ENCODE measurements around the gene KRTAP10-9. TPM values are rescaled to one million over a fixed set of nuclear protein-coding genes. Genes with fewer than 3 reads are reported as not detected.

KRTAP10-9 gene
- total and polyA plus RNA-seq, 7 experiments from 2014 or later: not detected

- Mint-ChIP-seq H3K4me1 (peaks cover 0 to 6% (median 0%) of the 10 kb centered on the region in 7 donors), H3K27me3 (peaks cover 0 to 35% (median 3%) of the 10 kb centered on the region in 5 donors), H3K27ac (no peak overlapping the region), H3K4me3 (no peak overlapping the region), H3K9me3 (peaks cover 9 to 65% (median 41%) of the 10 kb centered on the region in 11 donors), H3K36me3 (peaks cover 0 to 27% (median 20%) of the 10 kb centered on the region in 5 donors)
- Histone ChIP-seq H3K9me3 (ENCODE audit: control insufficient read depth in 2 of 3, low read length in 3 of 3) (peaks cover 0 to 21% (median 0%) of the 10 kb centered on the region in 3 experiments), H3K4me3 (ENCODE audit: low read length) (no peak overlapping the region), H3K4me1 (ENCODE audit: control insufficient read depth in 2 of 2, insufficient read depth in 2 of 2, low read length in 2 of 2) (no peaks in the 10 kb centered on the region), H3K27me3 (ENCODE audit: control insufficient read depth in 2 of 2, insufficient read depth in 2 of 2, low read length in 2 of 2) (no peaks in the 10 kb centered on the region), H3K27ac (ENCODE audit: low read depth, low read length) (no peak overlapping the region), H3K36me3 (ENCODE audit: control insufficient read depth in 2 of 3, insufficient read depth in 3 of 3, low read length in 3 of 3) (no peaks in the 10 kb centered on the region)
- no peak for ATAC-seq
- CTCF ChIA-PET: no interaction called here
- intact Hi-C loops (cut with micrococcal nuclease): loop anchor here in 1 of 2 donors (5.0 kb wide), 1 partner anchor 39 kb away; no protein-coding TSS in a partner anchor
- POLR2A ChIA-PET: no interaction called here
- DNase-seq: no peak
These were observed 43.9 kb downstream of the KRTAP10-9 start for GRCh38 chr21:44670642-44671432.

GRCh38 chr21:44671911-44672310 is 45.0 kb downstream of the KRTAP10-9 start:
- CTCF ChIA-PET: no interaction called here
- Mint-ChIP-seq H3K36me3 (peaks cover 0 to 33% (median 20%) of the 10 kb centered on the region in 5 donors), H3K27me3 (peaks cover 0 to 37% (median 3%) of the 10 kb centered on the region in 5 donors), H3K4me1 (peaks cover 0 to 5% (median 0%) of the 10 kb centered on the region in 7 donors), H3K4me3 (no peak overlapping the region), H3K27ac (no peak overlapping the region), H3K9me3 (peaks cover 9 to 72% (median 41%) of the 10 kb centered on the region in 11 donors)
- Histone ChIP-seq H3K27ac (ENCODE audit: low read depth, low read length) (no peak overlapping the region), H3K9me3 (ENCODE audit: control insufficient read depth in 2 of 3, low read length in 3 of 3) (peaks cover 0 to 21% (median 0%) of the 10 kb centered on the region in 3 experiments), H3K36me3 (ENCODE audit: control insufficient read depth in 2 of 3, insufficient read depth in 3 of 3, low read length in 3 of 3) (no peaks in the 10 kb centered on the region), H3K27me3 (ENCODE audit: control insufficient read depth in 2 of 2, insufficient read depth in 2 of 2, low read length in 2 of 2) (no peaks in the 10 kb centered on the region), H3K4me3 (ENCODE audit: low read length) (no peak overlapping the region), H3K4me1 (ENCODE audit: control insufficient read depth in 2 of 2, insufficient read depth in 2 of 2, low read length in 2 of 2) (no peaks in the 10 kb centered on the region)
- intact Hi-C loops (cut with micrococcal nuclease): loop anchor here in 1 of 2 donors (5.0 kb wide), 1 partner anchor 40 kb away; no protein-coding TSS in a partner anchor
- POLR2A ChIA-PET: no interaction called here
- ATAC-seq: no peak
- no peak for DNase-seq

- H3K27me3 ChIP-seq (ENCODE audit: control insufficient read depth in 2 of 2, insufficient read depth in 2 of 2, low read length in 2 of 2): no peaks in the 10 kb centered on the region
- H3K36me3 ChIP-seq (ENCODE audit: control insufficient read depth in 2 of 3, insufficient read depth in 3 of 3, low read length in 3 of 3): no peaks in the 10 kb centered on the region
- no peak overlapping the region for H3K4me3 ChIP-seq (ENCODE audit: low read length)
- ChIA-PET CTCF (no interaction called here), POLR2A (no interaction called here)
- Mint-ChIP-seq H3K27me3 (peaks cover 0 to 47% (median 0%) of the 10 kb centered on the region in 5 donors), H3K4me3 (no peak overlapping the region), H3K9me3 (peaks cover under 1 to 43% (median 16%) of the 10 kb centered on the region in 11 donors), H3K27ac (no peak overlapping the region), H3K4me1 (peaks cover 0 to 3% (median 0%) of the 10 kb centered on the region in 7 donors), H3K36me3 (peaks cover 0 to 21% (median 9%) of the 10 kb centered on the region in 5 donors)
- ATAC-seq (no peak), DNase-seq (no peak)
- no peak overlapping the region for H3K27ac ChIP-seq (ENCODE audit: low read depth, low read length)
- peaks cover 0 to under 1% (median 0%) of the 10 kb centered on the region in 3 experiments for H3K9me3 ChIP-seq (ENCODE audit: control insufficient read depth in 2 of 3, low read length in 3 of 3)
- no peaks in the 10 kb centered on the region for H3K4me1 ChIP-seq (ENCODE audit: control insufficient read depth in 2 of 2, insufficient read depth in 2 of 2, low read length in 2 of 2)
- intact Hi-C loops (cut with micrococcal nuclease): loop anchor here in 1 of 2 donors (5.0 kb wide), 1 partner anchor 386 kb away; no protein-coding TSS in a partner anchor
These were observed 51.0 kb downstream of the KRTAP10-9 start for GRCh38 chr21:44677881-44678280.

Other genes with a start within 250 kb of the KRTAP10-9 start
- 1 to 10 TPM in 3 of 5 experiments, under 1 TPM in 2; 0.79 to 3.3 (median 1.0) TPM for gene LRRC3, start 171.6 kb upstream of the KRTAP10-9 start, total RNA-seq
- gene LRRC3, start 171.6 kb upstream of the KRTAP10-9 start, polyA plus RNA-seq: under 1 TPM; 0.06 to 0.66 TPM
- not detected for gene KRTAP10-1, start 86.9 kb upstream of the KRTAP10-9 start, total RNA-seq
- not detected for gene KRTAP10-1, start 86.9 kb upstream of the KRTAP10-9 start, polyA plus RNA-seq
- not detected for gene KRTAP10-2, start 75.6 kb upstream of the KRTAP10-9 start, total RNA-seq
- not detected for gene KRTAP10-2, start 75.6 kb upstream of the KRTAP10-9 start, polyA plus RNA-seq
- gene KRTAP10-3, start 68.3 kb upstream of the KRTAP10-9 start, total RNA-seq: not detected
- gene KRTAP10-3, start 68.3 kb upstream of the KRTAP10-9 start, polyA plus RNA-seq: not detected
- gene KRTAP10-4, start 53.4 kb upstream of the KRTAP10-9 start, total RNA-seq: not detected
- gene KRTAP10-4, start 53.4 kb upstream of the KRTAP10-9 start, polyA plus RNA-seq: not detected
- gene KRTAP10-5, start 46.5 kb upstream of the KRTAP10-9 start, total RNA-seq: not detected
- not detected for gene KRTAP10-5, start 46.5 kb upstream of the KRTAP10-9 start, polyA plus RNA-seq
- not detected for gene KRTAP10-6, start 34.6 kb upstream of the KRTAP10-9 start, total RNA-seq
- gene KRTAP10-6, start 34.6 kb upstream of the KRTAP10-9 start, polyA plus RNA-seq: not detected
- gene KRTAP10-7, start 26.5 kb upstream of the KRTAP10-9 start, total RNA-seq: not detected
- not detected for gene KRTAP10-7, start 26.5 kb upstream of the KRTAP10-9 start, polyA plus RNA-seq
- gene KRTAP10-8, start 15.0 kb upstream of the KRTAP10-9 start, total RNA-seq: not detected
- not detected for gene KRTAP10-8, start 15.0 kb upstream of the KRTAP10-9 start, polyA plus RNA-seq
- gene KRTAP10-10, start 10.3 kb downstream of the KRTAP10-9 start, total RNA-seq: not detected
- not detected for gene KRTAP10-10, start 10.3 kb downstream of the KRTAP10-9 start, polyA plus RNA-seq
- not detected for gene KRTAP10-11, start 19.3 kb downstream of the KRTAP10-9 start, total RNA-seq
- not detected for gene KRTAP10-11, start 19.3 kb downstream of the KRTAP10-9 start, polyA plus RNA-seq
- not detected for gene KRTAP12-4, start 27.6 kb downstream of the KRTAP10-9 start, total RNA-seq
- not detected for gene KRTAP12-4, start 27.6 kb downstream of the KRTAP10-9 start, polyA plus RNA-seq
- gene KRTAP12-3, start 30.8 kb downstream of the KRTAP10-9 start, total RNA-seq: 1 to 10 TPM in 1 of 5 experiments, not detected in 4; 1.1 TPM
- not detected for gene KRTAP12-3, start 30.8 kb downstream of the KRTAP10-9 start, polyA plus RNA-seq
- not detected for gene KRTAP12-2, start 39.8 kb downstream of the KRTAP10-9 start, total RNA-seq
- gene KRTAP12-2, start 39.8 kb downstream of the KRTAP10-9 start, polyA plus RNA-seq: not detected
- not detected for gene KRTAP12-1, start 55.1 kb downstream of the KRTAP10-9 start, total RNA-seq
- gene KRTAP12-1, start 55.1 kb downstream of the KRTAP10-9 start, polyA plus RNA-seq: not detected
- not detected for gene KRTAP10-12, start 70.1 kb downstream of the KRTAP10-9 start, total RNA-seq
- gene KRTAP10-12, start 70.1 kb downstream of the KRTAP10-9 start, polyA plus RNA-seq: not detected
- gene TSPEAR, start 84.5 kb downstream of the KRTAP10-9 start, total RNA-seq: not detected
- gene TSPEAR, start 84.5 kb downstream of the KRTAP10-9 start, polyA plus RNA-seq: under 1 TPM in 1 of 2 donors, not detected in 1; 0.07 TPM
- gene UBE2G2, start 174.7 kb downstream of the KRTAP10-9 start, total RNA-seq: 100 to 1,000 TPM; 108 to 150 (median 129) TPM
- 10 to 100 TPM; 50.7 to 65.8 TPM for gene UBE2G2, start 174.7 kb downstream of the KRTAP10-9 start, polyA plus RNA-seq
- 10 to 100 TPM; 46.9 to 91.7 (median 70.2) TPM for gene SUMO3, start 191.0 kb downstream of the KRTAP10-9 start, total RNA-seq
- gene SUMO3, start 191.0 kb downstream of the KRTAP10-9 start, polyA plus RNA-seq: 10 to 100 TPM; 85.1 to 88.9 TPM
- 100 to 1,000 TPM in 2 of 5 experiments, 10 to 100 TPM in 3; 83.8 to 122 (median 95.6) TPM for gene PTTG1IP, start 246.6 kb downstream of the KRTAP10-9 start, total RNA-seq
- gene PTTG1IP, start 246.6 kb downstream of the KRTAP10-9 start, polyA plus RNA-seq: 10 to 100 TPM; 60.9 to 79.8 TPM

Data from naive thymus-derived CD4-positive, alpha-beta T cell (primary cell).